Measurements from ENCODE around the gene AFTPH. TPM values are rescaled to one million over a fixed set of nuclear protein-coding genes. Genes with fewer than 3 reads are reported as not detected.
A peak's percentile ranks its signal among the peaks of the same experiment; 100 is the strongest.

AFTPH gene
- total RNA-seq, 1 experiment from 2014 or later: 18.8 TPM

DNA sequence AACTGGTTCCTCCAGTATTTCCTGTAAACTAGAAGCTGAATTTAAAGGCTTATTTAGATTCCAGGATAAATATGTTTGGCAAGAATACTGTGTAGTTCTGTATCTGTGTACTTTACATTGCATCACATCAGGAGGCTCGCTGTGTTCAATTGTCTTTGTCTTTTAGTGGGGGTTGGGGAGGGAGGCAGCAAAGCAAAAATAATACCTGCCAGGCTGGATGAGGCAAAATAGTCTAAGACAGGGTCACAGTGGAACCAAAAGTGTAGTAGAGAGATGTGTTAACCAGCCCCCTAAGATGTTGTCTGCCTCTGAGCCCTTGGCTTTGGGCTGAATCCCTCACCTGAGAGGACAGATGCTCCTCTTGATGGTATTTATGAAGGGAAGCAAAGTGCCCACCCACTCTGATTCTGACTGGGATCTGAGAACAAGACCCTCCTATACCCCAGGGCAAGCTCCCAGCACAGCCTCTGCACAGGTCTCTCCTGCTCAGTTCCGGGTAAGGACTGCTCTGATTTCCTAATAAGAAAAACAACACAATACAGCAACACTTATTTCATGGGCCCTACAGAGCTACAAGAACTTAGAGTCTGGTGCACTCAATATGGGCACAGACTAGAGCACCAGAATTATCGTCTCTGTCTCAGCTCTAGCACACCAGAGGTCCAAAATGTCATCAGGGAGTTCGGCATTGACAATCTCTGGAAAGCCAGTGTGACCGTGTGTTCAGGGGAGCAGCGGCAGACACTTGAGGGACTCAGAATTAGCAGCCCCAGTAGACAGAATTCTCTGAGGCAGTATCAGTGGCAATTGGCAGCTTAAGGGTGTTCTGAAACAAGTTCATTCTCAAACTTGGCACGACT is 7.2 kb upstream of the AFTPH start:
- no peak for TF ChIP-seq CTCF (conservative IDR thresholded peaks at IDR 0.05; ENCODE audit: low read depth, low read length)
- no peak for TF ChIP-seq EZH2 (IDR thresholded peaks at IDR 0.05; ENCODE audit: borderline replicate concordance, low read depth, low read length, poor library complexity, severe bottlenecking)
- H3K4me1 ChIP-seq (ENCODE audit: insufficient read depth, low read length, poor library complexity, severe bottlenecking): no peaks in the 10 kb centered on the region
- DNase-seq (ENCODE audit: low spot score): no peak
- ChIA-PET POLR2A (ENCODE audit: low non-redundant PET) (no interaction called here), CTCF (no interaction called here)
- H3K4me3 ChIP-seq (ENCODE audit: low read depth, low read length, poor library complexity, severe bottlenecking): no peak overlapping the region
- intact Hi-C loops (cut with micrococcal nuclease; ENCODE audit: unreplicated experiment): no loop called here
- H3K27me3 ChIP-seq (replicated peaks; ENCODE audit: insufficient read depth, low read depth, low read length, poor library complexity): no peaks in the 10 kb centered on the region
- no TSS peak for BruUV-seq (replicated peaks)
- no peaks in the 10 kb centered on the region for H3K36me3 ChIP-seq (ENCODE audit: insufficient read depth, low read length, poor library complexity, severe bottlenecking)
- no peak overlapping the region for H3K27ac ChIP-seq (ENCODE audit: low read depth, low read length, poor library complexity, severe bottlenecking)
- H3K9me3 ChIP-seq (ENCODE audit: low read depth, low read length, poor library complexity, severe bottlenecking): no peaks in the 10 kb centered on the region

DNA sequence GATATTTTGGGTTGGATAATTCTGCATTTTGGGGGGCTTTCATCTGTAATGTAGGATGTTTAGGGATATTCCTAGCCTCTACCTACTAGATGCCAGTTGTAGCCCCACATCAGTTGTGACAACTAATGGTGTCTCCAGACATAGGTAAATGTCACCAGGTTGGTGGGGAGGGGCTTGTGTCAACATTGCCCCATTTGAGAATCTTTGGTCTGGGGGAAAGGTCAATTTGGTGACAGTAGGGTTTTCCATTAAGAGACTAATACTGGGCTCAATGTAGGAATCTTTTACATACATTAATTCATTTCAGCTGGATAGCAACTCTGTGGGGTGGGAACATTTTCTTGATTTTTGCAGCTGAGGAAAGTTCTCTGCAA is 6.6 kb upstream of the AFTPH start:
- CTCF ChIA-PET: no interaction called here

GRCh38 chr2:64522843-64523428 is 1.2 kb upstream of the AFTPH start:
- peak overlapping the region; percentile 94 for H3K4me3 ChIP-seq (ENCODE audit: low read depth, low read length, poor library complexity, severe bottlenecking)
- no TSS peak for BruUV-seq (replicated peaks)
- TF ChIP-seq CTCF (conservative IDR thresholded peaks at IDR 0.05; ENCODE audit: low read depth, low read length) (peak; percentile 84), EZH2 (IDR thresholded peaks at IDR 0.05; ENCODE audit: borderline replicate concordance, low read depth, low read length, poor library complexity, severe bottlenecking) (no peak)

More for the DNA sequence above, 6.6 kb upstream of the AFTPH start:
- Histone ChIP-seq H3K27ac (ENCODE audit: low read depth, low read length, poor library complexity, severe bottlenecking) (no peak overlapping the region), H3K36me3 (ENCODE audit: insufficient read depth, low read length, poor library complexity, severe bottlenecking) (no peaks in the 10 kb centered on the region), H3K4me1 (ENCODE audit: insufficient read depth, low read length, poor library complexity, severe bottlenecking) (peaks cover 2% of the 10 kb centered on the region), H3K27me3 (replicated peaks; ENCODE audit: insufficient read depth, low read depth, low read length, poor library complexity) (no peaks in the 10 kb centered on the region), H3K4me3 (ENCODE audit: low read depth, low read length, poor library complexity, severe bottlenecking) (no peak overlapping the region), H3K9me3 (ENCODE audit: low read depth, low read length, poor library complexity, severe bottlenecking) (no peaks in the 10 kb centered on the region)
- BruUV-seq (replicated peaks): no TSS peak
- DNase-seq (ENCODE audit: low spot score): no peak
- POLR2A ChIA-PET (ENCODE audit: low non-redundant PET): no interaction called here
- intact Hi-C loops (cut with micrococcal nuclease; ENCODE audit: unreplicated experiment): no loop called here
- no peak for TF ChIP-seq CTCF (conservative IDR thresholded peaks at IDR 0.05; ENCODE audit: low read depth, low read length)
- no peak for TF ChIP-seq EZH2 (IDR thresholded peaks at IDR 0.05; ENCODE audit: borderline replicate concordance, low read depth, low read length, poor library complexity, severe bottlenecking)

More at GRCh38 chr2:64522843-64523428, 1.2 kb upstream of the AFTPH start:
- Histone ChIP-seq H3K27me3 (replicated peaks; ENCODE audit: insufficient read depth, low read depth, low read length, poor library complexity) (no peaks in the 10 kb centered on the region), H3K36me3 (ENCODE audit: insufficient read depth, low read length, poor library complexity, severe bottlenecking) (no peaks in the 10 kb centered on the region), H3K9me3 (ENCODE audit: low read depth, low read length, poor library complexity, severe bottlenecking) (no peaks in the 10 kb centered on the region), H3K4me1 (ENCODE audit: insufficient read depth, low read length, poor library complexity, severe bottlenecking) (peaks cover 13% of the 10 kb centered on the region), H3K27ac (ENCODE audit: low read depth, low read length, poor library complexity, severe bottlenecking) (no peak overlapping the region)
- DNase-seq (ENCODE audit: low spot score): peak; percentile 90
- intact Hi-C loops (cut with micrococcal nuclease; ENCODE audit: unreplicated experiment): loop anchor here (2.0 to 5.0 kb wide), 3 partner anchors 40 to 344 kb away; partner anchors contain the start of gene SERTAD2
- CTCF ChIA-PET: interaction anchor here (0.6 to 1.2 kb wide), 7 partner anchors 9 to 512 kb away, joined by 3 to 9 read pairs (median 5); no protein-coding TSS in a partner anchor
- POLR2A ChIA-PET (ENCODE audit: low non-redundant PET): no interaction called here
